Type B pancreatic cell (in vitro differentiated cells): ENCODE measurements around the gene HNRNPH2. TPM values are rescaled to one million over a fixed set of nuclear protein-coding genes. Genes with fewer than 3 reads are reported as not detected.

Experiments
- DNase-seq: peaks from one replicate; pipeline ENCODE4 v3.0.0; 2021; ENCODE audit warnings: mixed read lengths; ENCODE audit not compliant: unreplicated experiment; ENCODE audit errors: extremely low spot score
- H3K27ac Mint-ChIP-seq: 2 replicates; pipeline ENCODE4 v1.8.0; 2021; ENCODE audit warnings: mild to moderate bottlenecking, mixed read lengths
- H3K27me3 Mint-ChIP-seq: 2 replicates; pipeline ENCODE4 v1.8.0; 2021; ENCODE audit warnings: mixed read lengths
- H3K36me3 Mint-ChIP-seq: 2 replicates; pipeline ENCODE4 v1.8.0; 2021; ENCODE audit warnings: mixed read lengths
- H3K4me1 Mint-ChIP-seq: one replicate; pipeline ENCODE4 v1.8.0; 2021; ENCODE audit warnings: mixed read lengths; ENCODE audit not compliant: unreplicated experiment
- H3K4me3 Mint-ChIP-seq: 2 replicates; pipeline ENCODE4 v1.8.0; 2021; ENCODE audit warnings: mild to moderate bottlenecking, mixed read lengths
- H3K9me3 Mint-ChIP-seq: 2 replicates; pipeline ENCODE4 v1.8.0; 2021; ENCODE audit warnings: mixed read lengths
- total RNA-seq: library from RNA; stranded (reverse); gene quantifications from 2 replicates; pipeline ENCODE4 v1.2.1, GENCODE V29; 2021; ENCODE audit warnings: low replicate concordance
- TF ChIP-seq, protein P1 (sequence below): fragments of 200-600 bp; sonication (generic); conservative IDR thresholded peaks from 2 replicates; pipeline ENCODE4 v1.5.0; 2021; ENCODE audit warnings: antibody characterized with exemption, mild to moderate bottlenecking

Gene HNRNPH2
- total RNA-seq, 1 donor from 2014 or later: 68.3 TPM

DNA sequence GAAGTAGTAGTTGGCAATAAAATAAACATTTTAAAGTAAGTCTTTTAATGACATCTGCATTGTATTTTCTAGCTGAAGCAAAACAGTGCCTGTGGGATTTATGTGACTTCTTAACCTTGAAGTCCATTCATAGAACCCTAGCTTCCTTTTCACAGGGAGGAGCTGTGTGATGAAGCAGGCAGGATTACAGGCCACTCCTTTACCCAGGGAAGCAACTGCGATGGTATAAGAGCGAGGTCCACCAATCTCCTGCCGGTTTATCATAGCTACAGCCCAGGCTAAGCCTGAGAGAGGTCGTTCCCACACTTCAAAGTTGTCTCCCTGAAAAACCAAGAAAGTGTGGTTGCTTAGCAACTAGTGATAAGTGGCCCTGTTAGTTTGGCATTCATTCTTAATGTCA, 10.2 kb upstream of the HNRNPH2 start:
- no peaks in the 10 kb centered on the region for H3K4me1 Mint-ChIP-seq
- no peaks in the 10 kb centered on the region for H3K27me3 Mint-ChIP-seq
- H3K9me3 Mint-ChIP-seq: no peaks in the 10 kb centered on the region
- H3K36me3 Mint-ChIP-seq: peaks cover 15% of the 10 kb centered on the region
- H3K4me3 Mint-ChIP-seq: no peak overlapping the region
- DNase-seq: no peak
- no peak overlapping the region for H3K27ac Mint-ChIP-seq
- TF ChIP-seq, protein P1, sequence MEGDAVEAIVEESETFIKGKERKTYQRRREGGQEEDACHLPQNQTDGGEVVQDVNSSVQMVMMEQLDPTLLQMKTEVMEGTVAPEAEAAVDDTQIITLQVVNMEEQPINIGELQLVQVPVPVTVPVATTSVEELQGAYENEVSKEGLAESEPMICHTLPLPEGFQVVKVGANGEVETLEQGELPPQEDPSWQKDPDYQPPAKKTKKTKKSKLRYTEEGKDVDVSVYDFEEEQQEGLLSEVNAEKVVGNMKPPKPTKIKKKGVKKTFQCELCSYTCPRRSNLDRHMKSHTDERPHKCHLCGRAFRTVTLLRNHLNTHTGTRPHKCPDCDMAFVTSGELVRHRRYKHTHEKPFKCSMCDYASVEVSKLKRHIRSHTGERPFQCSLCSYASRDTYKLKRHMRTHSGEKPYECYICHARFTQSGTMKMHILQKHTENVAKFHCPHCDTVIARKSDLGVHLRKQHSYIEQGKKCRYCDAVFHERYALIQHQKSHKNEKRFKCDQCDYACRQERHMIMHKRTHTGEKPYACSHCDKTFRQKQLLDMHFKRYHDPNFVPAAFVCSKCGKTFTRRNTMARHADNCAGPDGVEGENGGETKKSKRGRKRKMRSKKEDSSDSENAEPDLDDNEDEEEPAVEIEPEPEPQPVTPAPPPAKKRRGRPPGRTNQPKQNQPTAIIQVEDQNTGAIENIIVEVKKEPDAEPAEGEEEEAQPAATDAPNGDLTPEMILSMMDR: no peak

DNA sequence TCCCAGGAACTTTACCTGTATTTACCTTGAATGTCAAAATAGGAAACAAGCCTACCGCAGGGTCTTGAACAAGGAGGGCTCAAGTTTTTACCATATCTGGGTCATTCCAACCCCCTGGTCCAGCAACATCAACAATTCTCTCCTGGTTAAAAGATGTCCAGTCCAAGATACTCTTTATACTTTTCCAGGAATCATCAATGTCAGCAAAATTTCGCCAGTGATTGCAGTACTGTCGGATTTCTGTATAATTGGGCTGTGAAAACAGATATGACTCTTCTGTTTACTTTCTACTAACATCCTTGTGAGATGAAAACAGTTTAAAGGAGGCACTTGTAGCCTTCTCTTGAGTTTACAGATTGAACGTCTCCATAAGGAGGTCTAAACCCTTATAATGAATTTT, 9.3 kb upstream of the HNRNPH2 start:
- H3K27me3 Mint-ChIP-seq: no peaks in the 10 kb centered on the region
- TF ChIP-seq, protein P1: no peak
- no peak for DNase-seq
- peaks cover 12% of the 10 kb centered on the region for H3K36me3 Mint-ChIP-seq
- no peak overlapping the region for H3K27ac Mint-ChIP-seq
- no peaks in the 10 kb centered on the region for H3K9me3 Mint-ChIP-seq
- H3K4me3 Mint-ChIP-seq: no peak overlapping the region
- H3K4me1 Mint-ChIP-seq: no peaks in the 10 kb centered on the region

DNA sequence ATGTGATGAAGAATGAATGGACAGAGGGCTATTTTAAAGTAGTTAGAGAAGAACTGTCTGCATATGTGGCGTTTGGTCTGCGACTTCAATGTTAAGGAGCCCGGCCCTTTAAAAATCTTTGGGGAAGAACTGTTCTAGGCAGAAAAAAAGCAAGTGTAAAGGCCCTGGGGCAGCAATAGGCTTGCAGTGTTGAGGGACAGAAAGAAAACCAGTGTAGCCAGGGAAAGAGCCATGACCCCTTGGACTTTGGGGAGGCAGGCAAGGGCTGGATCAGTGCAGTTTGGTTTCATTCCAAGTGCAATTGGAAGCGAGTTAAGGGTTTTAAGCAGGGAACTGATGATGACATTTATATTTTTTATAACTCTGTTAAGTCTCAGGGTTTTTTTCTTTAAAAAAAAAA, 8.2 kb upstream of the HNRNPH2 start:
- Mint-ChIP-seq H3K27ac (no peak overlapping the region), H3K36me3 (peaks cover 15% of the 10 kb centered on the region), H3K9me3 (no peaks in the 10 kb centered on the region), H3K4me1 (no peaks in the 10 kb centered on the region), H3K27me3 (no peaks in the 10 kb centered on the region), H3K4me3 (no peak overlapping the region)
- TF ChIP-seq, protein P1: no peak
- DNase-seq: no peak

DNA sequence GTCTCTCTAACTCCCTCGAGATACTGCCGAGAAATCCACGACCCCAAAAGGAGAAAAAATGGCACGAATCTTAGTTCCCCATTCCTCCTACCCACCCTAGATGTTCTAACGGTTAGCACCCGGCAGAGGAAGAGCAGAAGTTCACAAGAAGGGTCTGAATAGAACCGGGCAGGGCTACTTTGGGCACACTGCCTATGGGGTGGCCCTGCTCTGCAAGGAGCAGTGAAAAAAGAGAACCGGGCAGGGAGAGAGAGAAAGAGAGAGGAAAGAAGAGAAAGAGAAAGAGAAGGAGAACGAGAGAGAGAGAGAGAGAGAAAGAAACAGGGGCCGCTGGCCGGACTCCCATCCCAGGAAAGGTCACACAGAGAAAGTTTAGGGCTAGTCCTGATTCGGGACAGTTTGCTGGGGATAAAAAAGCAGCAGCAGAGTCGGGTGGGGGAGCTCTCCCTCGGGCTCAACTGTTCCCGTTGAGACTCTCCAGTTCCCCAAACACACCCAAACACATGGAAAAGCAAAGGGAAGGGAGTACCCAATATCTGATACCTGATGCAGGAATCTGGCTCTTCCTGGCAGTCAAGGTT, 765 bp upstream of the HNRNPH2 start:
- TF ChIP-seq, protein P1: no peak
- H3K9me3 Mint-ChIP-seq: no peaks in the 10 kb centered on the region
- H3K27ac Mint-ChIP-seq: peak overlapping the region; percentile 99

DNA sequence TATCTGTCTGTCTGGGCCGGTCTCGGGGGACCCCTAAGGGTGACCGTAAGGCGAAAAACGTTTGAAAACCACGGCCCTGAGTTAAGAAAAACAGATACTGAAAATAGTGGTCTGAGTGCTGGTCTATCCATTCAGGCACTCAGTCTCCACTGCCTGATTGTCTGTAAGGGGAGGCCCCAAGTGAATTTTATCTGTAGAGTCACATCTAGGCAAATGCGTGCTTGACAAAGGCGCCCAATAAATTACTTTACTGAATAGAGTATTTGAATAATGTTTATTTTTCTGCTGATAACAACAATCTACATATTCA, 465 bp downstream of the HNRNPH2 start:
- H3K4me1 Mint-ChIP-seq: peaks cover 7% of the 10 kb centered on the region
- H3K9me3 Mint-ChIP-seq: no peaks in the 10 kb centered on the region
- H3K36me3 Mint-ChIP-seq: peaks cover 27% of the 10 kb centered on the region
- H3K27me3 Mint-ChIP-seq: peaks cover 3% of the 10 kb centered on the region
- no peak for DNase-seq
- TF ChIP-seq, protein P1: peak; percentile 9
- H3K4me3 Mint-ChIP-seq: peak overlapping the region; percentile 95
- H3K27ac Mint-ChIP-seq: peak overlapping the region; percentile 99

More for the DNA sequence above, 765 bp upstream of the HNRNPH2 start:
- H3K36me3 Mint-ChIP-seq: peaks cover 19% of the 10 kb centered on the region
- peaks cover 3% of the 10 kb centered on the region for H3K27me3 Mint-ChIP-seq
- H3K4me1 Mint-ChIP-seq: peaks cover 7% of the 10 kb centered on the region
- peak overlapping the region; percentile 95 for H3K4me3 Mint-ChIP-seq
- DNase-seq: no peak

DNA sequence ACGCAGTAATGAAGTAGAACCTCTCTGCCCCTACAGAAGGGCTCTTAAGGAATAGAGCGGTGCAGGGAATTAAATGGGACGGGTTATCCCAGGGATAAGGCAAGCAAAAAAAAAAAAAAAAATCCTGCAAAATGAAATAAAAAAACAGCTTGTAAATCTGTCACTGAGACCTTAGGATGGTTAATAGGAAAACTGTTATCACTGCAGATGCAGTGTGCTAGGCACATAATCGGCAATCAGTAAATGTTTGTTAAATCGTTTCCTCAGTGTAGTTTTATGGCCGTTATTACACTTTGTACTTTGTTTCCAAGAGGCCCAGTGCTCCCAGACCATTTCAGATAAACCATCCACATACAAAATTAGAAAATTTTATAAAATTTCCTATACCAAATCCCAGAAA, 1.0 kb downstream of the HNRNPH2 start:
- H3K4me3 Mint-ChIP-seq: peak overlapping the region; percentile 95
- DNase-seq: no peak
- peaks cover 24% of the 10 kb centered on the region for H3K36me3 Mint-ChIP-seq
- TF ChIP-seq, protein P1: no peak
- H3K4me1 Mint-ChIP-seq: peaks cover 7% of the 10 kb centered on the region
- peak overlapping the region; percentile 99 for H3K27ac Mint-ChIP-seq
- no peaks in the 10 kb centered on the region for H3K9me3 Mint-ChIP-seq
- H3K27me3 Mint-ChIP-seq: peaks cover 3% of the 10 kb centered on the region
